GM12878 (cell line): ENCODE data around the gene C5. TPM values are rescaled to one million over a fixed set of nuclear protein-coding genes. Genes with fewer than 3 reads are reported as not detected.

Source experiments
- CBFB ChIP-seq: IDR thresholded peaks from 2 replicates; pipeline ENCODE4 v1.6.1; 2016; ENCODE audit warnings: antibody characterized with exemption, low read depth
- CHD2 ChIP-seq: IDR thresholded peaks from 2 replicates; pipeline ENCODE4 v1.6.1; 2011; ENCODE audit warnings: low read depth, low read length, improper control_type of control experiment, borderline replicate concordance
- EED ChIP-seq: sonication (generic); IDR thresholded peaks from 2 replicates; pipeline ENCODE4 v1.6.1; 2016; ENCODE audit warnings: antibody characterized with exemption, low read depth
- ELK1 ChIP-seq: IDR thresholded peaks from 2 replicates; pipeline ENCODE4 v1.6.1; 2012; ENCODE audit warnings: low read depth, low read length, improper control_type of control experiment
- EP300 ChIP-seq, 2 experiments: fragments of 150-350 bp in 1 of 2; IDR thresholded peaks; 2 replicates each; pipeline ENCODE4 v1.6.1; 2011 to 2012; ENCODE audit warnings: low read depth in 2 of 2, low read length in 2 of 2, borderline replicate concordance in 1 of 2, improper control_type of control experiment in 1 of 2, inconsistent platforms in 1 of 2; ENCODE audit not compliant: control insufficient read depth in 1 of 2
- ESRRA ChIP-seq: IDR thresholded peaks from 2 replicates; pipeline ENCODE4 v1.6.1; 2012; ENCODE audit warnings: mild to moderate bottlenecking, low read length, improper control_type of control experiment
- ETV6 ChIP-seq, 2 experiments: fragments of 450-650 bp in 1 of 2; IDR thresholded peaks in 1 of 2; conservative IDR thresholded peaks in 1 of 2; 2 replicates each; pipeline ENCODE4 v1.6.1; 2014; ENCODE audit warnings: antibody characterized with exemption in 1 of 2, borderline replicate concordance in 1 of 2, low read depth in 1 of 2, mild to moderate bottlenecking in 1 of 2, moderate library complexity in 1 of 2
- HDGF ChIP-seq: fragments of 450-650 bp; IDR thresholded peaks from 2 replicates; pipeline ENCODE4 v1.6.1; 2016; ENCODE audit warnings: antibody characterized with exemption
- JUND ChIP-seq: IDR thresholded peaks from 2 replicates; pipeline ENCODE4 v1.6.1; 2012; ENCODE audit warnings: low read depth, mild to moderate bottlenecking, low read length, improper control_type of control experiment, moderate library complexity
- KAT2A ChIP-seq: conservative IDR thresholded peaks from 2 replicates; pipeline ENCODE4 v1.6.1; 2011; ENCODE audit warnings: low read depth, low read length; ENCODE audit not compliant: control insufficient read depth
- MYB ChIP-seq: fragments of 150-350 bp; IDR thresholded peaks from 2 replicates; pipeline ENCODE4 v1.6.1; 2014; ENCODE audit warnings: mild to moderate bottlenecking, low read depth, low read length, borderline replicate concordance
- NR2F1 ChIP-seq: fragments of 450-650 bp; conservative IDR thresholded peaks from 2 replicates; pipeline ENCODE4 v1.6.1; 2017; ENCODE audit warnings: mild to moderate bottlenecking
- PAX5 ChIP-seq: IDR thresholded peaks from 2 replicates; pipeline ENCODE4 v1.6.1; 2011; ENCODE audit warnings: low read depth, low read length, borderline replicate concordance
- POLR2A ChIP-seq: IDR thresholded peaks from 2 replicates; pipeline ENCODE4 v1.6.1; 2011; ENCODE audit warnings: low read depth, mild to moderate bottlenecking, low read length
- RELA ChIP-seq: fragments of 450-650 bp; IDR thresholded peaks from 2 replicates; pipeline ENCODE4 v1.8.0; 2014; ENCODE audit warnings: borderline replicate concordance; ENCODE audit not compliant: partially characterized antibody
- SREBF1 ChIP-seq: IDR thresholded peaks from 2 replicates; pipeline ENCODE4 v1.6.1; 2012; ENCODE audit warnings: mild to moderate bottlenecking, low read length
- TCF12 ChIP-seq: IDR thresholded peaks from 2 replicates; pipeline ENCODE4 v1.6.1; 2011; ENCODE audit warnings: low read depth, mild to moderate bottlenecking, low read length
- USF1 ChIP-seq: IDR thresholded peaks from 2 replicates; pipeline ENCODE4 v1.6.1; 2011; ENCODE audit warnings: borderline replicate concordance, low read depth, mild to moderate bottlenecking, moderate library complexity, mixed read lengths, low read length; ENCODE audit not compliant: insufficient read depth; ENCODE audit errors: extremely low read length
- ZBTB4 ChIP-seq: fragments of 450-650 bp; formaldehyde crosslinking; IDR thresholded peaks from 2 replicates; pipeline ENCODE4 v1.4.0; 2022; ENCODE audit warnings: mild to moderate bottlenecking, moderate library complexity
- ZNF592 ChIP-seq: fragments of 450-650 bp; IDR thresholded peaks from 2 replicates; pipeline ENCODE4 v1.6.1; 2017; ENCODE audit warnings: mild to moderate bottlenecking, moderate library complexity
- ZNF622 ChIP-seq: fragments of 450-650 bp; IDR thresholded peaks from 2 replicates; pipeline ENCODE4 v1.6.1; 2017; ENCODE audit warnings: mild to moderate bottlenecking, inconsistent platforms
- polyA plus RNA-seq, 11 experiments: library from polyadenylated mRNA; depleted of rRNA in 4 of 11; unstranded in 6 of 11; stranded (reverse) in 5 of 11; fragments of >200 nt; fragmentation: Nextera tagmentation in 4 of 11; fragmentation: Illumina TruSeq in 1 of 11; extraction: Ambion mirVana in 4 of 11; extraction: Trizol in 1 of 11; gene quantifications; 1 replicate in 1 of 11; 2 replicates in 10 of 11; pipeline versions ENCODE4 v1.2.1 to v1.2.3, GENCODE V29; 2011 to 2016; ENCODE audit warnings: inconsistent platforms in 2 of 11, missing spikeins in 2 of 11, low read depth in 1 of 11
- total RNA-seq, 4 experiments: library from RNA; depleted of rRNA in 3 of 4; stranded (reverse); fragments of >200 nt in 3 of 4; fragmentation: Illumina TruSeq in 1 of 4; extraction: Trizol in 1 of 4; gene quantifications; 2 replicates each; pipeline versions ENCODE4 v1.2.1 to v1.2.3, GENCODE V29; 2013 to 2021

C5 gene
- total and polyA plus RNA-seq, 10 of the 15 experiments (the other 5 are each of a cell fraction or from before 2014, with no cell fraction given): 0.39 to 2.2 (median 1.2) TPM

- TF ChIP-seq EP300 (IDR thresholded peaks at IDR 0.05; ENCODE audit: borderline replicate concordance in 1 of 2, control insufficient read depth in 1 of 2, low read depth in 2 of 2, low read length in 2 of 2) (peak in 1 of 2 experiments; percentile 7; a peak in 1 of 4 replicates), CBFB (no peak), ZNF622 (no peak), PAX5 (no peak), CHD2 (no peak), ESRRA (no peak), TCF12 (no peak), USF1 (no peak), ETV6 (conservative IDR thresholded peaks at IDR 0.05 in 1 of 2, IDR thresholded peaks at IDR 0.05 in 1 of 2; ENCODE audit: borderline replicate concordance in 1 of 2, low read depth in 1 of 2) (no peak), NR2F1 (peak; percentile 20; the same call in 1 of the 2 replicates), JUND (no peak), EED (peak; percentile 47; the same call in 1 of the 2 replicates), POLR2A (no peak), KAT2A (no peak), RELA (no peak), ZBTB4 (CRISPR knock-in tag) (no peak), SREBF1 (no peak), MYB (no peak), ELK1 (no peak), ZNF592 (no peak), HDGF (0 out of 2 replicates have a peak, but pooled peaks have one; percentile 44)
These were observed 122.6 kb downstream of the C5 start (continued) for GRCh38 chr9:120927269-120928014.
